Epidermal melanocyte (primary cell): Measurements from ENCODE around the gene CADPS2.

ENCODE experiments used
- DNase-seq: peaks from one replicate; pipeline ENCODE4 v3.0.0; 2011; ENCODE audit warnings: low spot score; ENCODE audit not compliant: insufficient read length

CADPS2 gene

DNA sequence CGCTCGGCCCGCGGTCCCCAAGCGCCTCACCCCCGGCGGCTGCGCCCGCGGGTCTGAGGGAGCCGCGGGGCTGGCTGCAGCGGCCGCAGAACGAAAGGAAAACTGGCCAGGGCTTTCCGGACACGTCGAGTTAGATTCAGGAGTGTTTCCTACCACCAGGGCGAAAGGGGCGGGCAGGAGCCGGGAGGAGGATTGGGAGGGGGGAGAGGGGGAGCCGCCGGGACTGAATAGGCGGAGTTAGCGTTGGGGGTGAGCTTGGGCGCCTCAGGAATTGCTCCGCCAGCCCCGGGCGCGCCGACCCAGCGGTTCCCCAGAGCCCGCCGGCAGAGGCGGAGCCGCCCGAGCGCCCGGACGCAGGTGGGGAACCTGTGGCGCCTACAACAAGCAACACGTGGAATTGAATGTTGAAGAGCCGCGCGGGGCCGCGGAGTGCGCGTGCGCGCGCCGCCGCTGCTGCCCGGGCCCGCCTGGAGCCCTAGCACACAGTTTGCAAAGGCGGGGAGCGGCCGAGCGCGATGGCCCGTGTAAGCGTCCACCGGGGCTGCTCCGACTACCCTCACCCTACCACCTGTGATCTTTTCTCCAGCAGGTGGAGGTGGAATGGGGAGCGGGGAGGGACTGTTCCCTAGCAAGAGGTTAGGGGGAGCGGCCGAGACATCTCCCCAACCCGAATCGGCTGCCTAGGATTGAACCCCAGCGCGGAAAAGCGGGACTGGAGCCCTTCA is at the start of gene CADPS2:
Gene CADPS2 (minus strand): TSS at position 104 of the 725 bp plus-strand sequence. CDS start 123 bp downstream, outside the sequence.
- peak; percentile 89 for DNase-seq

DNA sequence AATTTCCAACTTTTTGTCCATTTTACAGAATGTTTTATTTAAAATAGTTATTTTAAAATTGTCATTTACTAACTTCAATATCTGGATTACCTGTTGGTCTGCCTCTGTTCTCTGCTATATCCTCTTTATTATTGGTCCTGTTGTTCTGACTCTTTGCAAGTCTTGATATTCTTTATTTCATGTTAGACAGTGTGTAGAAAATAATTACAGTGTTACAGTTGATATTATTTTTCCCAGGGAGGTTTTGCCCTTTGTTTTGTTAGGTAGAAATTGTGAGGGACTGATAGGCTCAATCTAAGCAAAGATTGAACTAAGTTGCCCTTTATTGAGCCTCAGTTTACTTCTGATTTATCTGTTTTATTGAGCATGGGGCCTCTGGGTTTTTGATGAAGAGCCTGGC is 49.4 kb upstream of the CADPS2 start:
- DNase-seq = no peak

DNA sequence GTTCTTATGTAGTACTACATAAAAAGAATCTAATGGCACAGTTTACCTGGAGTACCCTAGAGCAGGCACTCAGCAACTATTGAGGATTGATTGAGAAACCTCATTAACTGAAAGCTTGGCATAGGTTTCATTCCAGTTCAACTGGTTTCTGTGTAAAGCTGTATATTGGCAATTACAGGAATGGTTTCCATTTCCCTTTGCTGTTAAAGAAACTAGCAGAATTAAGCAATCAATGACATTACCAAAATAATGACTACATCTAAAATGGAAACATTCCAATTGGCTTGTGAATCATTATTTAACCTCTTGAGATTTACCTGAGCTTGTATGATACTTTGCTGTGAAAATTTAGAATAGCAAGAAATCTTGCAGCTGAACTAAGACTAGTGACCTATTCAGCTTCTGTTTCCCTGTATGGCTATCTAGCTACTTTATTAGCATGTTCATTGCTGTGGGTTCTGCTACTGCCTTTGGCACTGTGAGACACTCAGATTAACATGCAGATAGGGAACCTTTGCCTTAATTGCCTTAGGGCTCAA is 33.5 kb upstream of the CADPS2 start:
- DNase-seq = no peak

DNA sequence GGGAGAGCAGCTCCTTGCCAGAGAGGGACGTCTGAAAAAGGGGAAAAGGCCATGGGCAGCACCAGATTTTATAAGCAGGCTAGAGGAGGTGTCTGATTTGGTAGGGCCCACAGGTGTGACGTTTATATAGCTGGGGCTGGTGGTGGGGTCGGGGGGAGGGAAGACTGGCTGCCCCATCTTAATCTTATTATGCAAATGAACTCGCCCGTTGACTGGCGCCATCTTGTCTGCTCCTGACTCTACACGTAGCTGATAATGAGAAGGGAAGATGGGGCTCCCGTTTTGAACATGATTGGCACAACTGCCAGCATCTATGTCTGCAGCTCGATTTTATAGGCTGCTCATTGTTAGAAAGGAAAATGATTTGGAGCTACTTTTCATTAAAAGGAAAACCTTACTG is 28.6 kb upstream of the CADPS2 start:
- no peak for DNase-seq

DNA sequence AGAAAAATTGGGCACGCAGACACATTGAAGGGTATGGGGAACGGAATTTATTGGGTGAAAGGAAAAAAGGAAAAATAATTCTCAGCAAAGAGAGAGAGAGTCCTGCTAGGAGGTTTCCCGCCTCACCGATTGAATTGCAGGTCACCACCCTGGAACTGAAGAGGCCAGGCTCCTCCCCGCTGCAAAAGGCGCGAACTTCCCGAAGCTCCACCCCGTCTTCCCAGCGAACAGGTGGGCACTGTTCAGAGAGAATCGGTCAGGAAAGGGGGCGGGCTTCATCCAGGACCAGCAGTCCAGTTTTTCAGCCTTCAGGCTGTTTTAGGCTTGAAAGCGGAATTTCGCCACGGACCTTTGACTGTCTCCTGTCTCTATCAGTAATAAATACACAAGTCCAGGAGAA is 27.3 kb upstream of the CADPS2 start:
- DNase-seq = no peak

DNA sequence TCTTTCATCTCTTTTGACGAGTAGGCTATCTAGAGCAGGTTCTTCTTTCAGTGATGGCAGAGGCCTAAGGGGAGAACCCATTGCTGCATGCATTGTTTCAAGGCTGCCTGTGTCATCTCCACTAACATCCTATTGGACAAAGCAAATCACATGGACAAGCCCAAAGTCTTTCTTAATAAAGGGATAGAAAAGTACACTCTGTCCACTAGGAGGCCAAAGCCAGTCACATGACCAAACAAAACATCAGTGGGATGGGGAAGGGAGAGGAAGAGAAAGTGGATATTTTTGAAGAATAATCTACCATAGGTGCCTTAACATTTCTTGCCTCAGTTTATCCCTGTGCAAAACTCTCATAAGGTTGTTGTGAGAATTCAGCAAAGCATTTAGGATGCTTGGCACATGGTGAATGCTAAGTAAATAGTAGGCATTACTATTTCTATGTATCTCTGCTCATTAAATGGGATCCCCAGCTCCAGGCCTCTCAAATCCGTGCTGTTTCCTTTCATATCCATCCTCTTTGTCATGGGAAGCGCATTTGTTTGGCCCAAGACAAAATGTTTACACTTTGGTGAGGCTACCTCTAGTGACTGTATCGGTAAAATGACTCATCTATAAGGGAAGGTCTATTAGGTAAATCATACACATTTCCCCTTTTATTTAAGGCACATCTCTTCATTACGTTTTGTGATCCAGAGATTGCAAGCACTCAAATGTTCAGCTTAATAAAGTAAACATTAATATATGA is 16.7 kb upstream of the CADPS2 start:
- DNase-seq = no peak

DNA sequence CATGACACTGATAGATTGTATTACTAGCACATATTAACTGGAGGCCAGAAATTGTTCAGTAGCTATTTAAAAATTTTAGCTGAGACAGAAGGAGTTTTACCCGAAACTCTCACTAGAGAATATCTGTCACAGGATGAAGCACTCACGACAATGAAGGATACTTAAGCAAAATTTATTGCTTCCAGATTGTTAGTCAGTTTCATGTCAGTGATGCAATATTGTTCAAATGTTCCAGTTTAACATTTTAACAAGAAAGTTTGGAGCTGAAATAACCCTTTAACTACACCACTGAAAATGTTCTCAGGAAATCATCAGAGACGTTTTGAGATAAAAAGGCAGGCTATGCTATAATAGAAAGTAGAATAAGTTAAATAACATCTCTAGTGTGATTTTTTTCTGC is 15.0 kb upstream of the CADPS2 start:
- DNase-seq = no peak

DNA sequence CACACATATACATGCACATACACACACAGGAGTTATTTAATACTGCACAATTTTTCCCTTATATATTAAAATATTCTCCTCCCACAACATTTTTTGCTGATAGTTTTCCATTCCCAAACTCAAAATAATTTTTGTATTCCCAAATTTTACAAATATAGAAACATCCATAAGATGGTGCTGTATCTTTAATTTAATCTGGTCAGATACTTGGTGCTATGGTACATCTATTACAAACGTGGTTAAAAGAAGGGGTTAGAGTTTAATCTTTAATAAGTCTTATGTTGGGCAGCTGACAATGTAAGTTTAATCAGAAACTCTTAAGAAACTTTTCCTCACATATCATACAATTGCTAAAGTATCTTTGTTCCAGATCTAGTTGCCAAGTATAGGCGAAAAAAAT is 10.2 kb upstream of the CADPS2 start:
- DNase-seq = no peak

DNA sequence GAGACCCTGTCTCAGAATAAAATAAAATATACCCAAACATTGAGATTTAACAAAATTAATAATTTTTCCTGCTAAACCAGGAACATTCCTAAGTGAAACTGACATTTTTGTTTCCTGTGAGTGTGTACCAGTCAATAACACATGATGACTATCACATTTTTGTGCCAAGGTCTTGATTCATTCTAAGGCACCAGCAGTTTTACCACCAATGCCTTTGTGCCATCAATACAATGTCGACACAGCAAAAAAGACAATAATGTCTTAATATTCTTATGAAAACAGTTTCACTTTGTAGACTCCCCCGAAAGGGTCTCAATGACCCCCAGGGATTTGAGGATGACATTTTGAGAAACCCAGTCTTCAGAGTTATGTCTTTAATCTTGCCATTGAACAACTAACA is 7.2 kb upstream of the CADPS2 start:
- DNase-seq = no peak

DNA sequence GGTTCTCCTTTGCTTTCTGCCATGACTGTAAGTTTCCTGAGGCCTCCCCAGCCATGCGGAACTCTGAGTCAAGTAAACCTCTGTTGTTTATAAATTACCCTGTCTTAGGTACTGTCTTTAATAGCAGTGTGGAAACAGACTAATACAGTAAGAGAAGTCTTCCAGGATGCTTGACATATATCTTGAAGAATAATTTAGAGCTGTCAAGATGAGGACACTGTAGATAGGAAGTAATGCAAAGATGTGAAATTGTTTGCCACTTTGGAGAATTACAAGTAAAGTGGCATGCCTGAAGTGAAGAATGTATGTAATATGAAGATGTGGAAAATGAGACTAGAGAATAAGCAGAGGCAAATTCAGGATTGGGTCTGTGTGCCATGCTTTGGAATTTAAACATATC is 2.9 kb upstream of the CADPS2 start:
- no peak for DNase-seq

DNA sequence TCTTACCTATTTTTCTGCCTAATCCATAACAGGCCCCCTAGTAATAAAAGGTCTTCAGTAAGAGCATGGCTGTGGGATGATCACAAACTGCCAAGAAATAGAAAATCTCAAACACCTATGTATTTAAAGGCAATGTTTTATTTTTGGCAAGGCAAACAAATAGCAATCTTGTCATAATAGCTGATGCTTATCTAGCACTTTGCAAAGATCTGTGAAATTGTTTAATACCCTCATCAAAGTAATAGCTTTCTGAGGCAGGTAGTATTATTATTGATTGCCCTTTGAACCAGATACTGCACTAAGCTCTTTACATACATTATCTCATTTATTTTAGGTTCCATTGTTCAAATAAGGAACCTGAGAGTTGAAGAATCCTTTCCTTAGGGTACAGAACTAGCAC is 1.6 kb upstream of the CADPS2 start:
- no peak for DNase-seq

DNA sequence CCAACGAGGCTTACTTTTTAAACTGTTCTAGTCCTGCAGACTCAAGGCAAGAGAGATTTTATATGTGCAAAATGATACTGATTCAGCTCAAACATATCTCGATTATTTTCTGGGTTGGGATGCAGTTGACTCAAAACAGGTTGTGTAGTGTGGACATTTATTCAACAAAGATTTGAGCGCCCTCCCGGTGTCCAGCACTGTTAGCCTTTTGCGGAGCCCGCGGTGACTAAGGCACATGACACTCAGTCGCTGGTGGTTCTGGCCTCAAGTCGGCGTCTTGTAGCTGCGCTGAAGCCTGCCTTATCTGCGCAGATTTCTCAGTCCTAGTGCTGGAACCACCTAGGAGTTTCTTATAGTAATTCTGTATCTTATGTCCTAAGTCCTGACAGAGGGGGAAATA is 938 bp upstream of the CADPS2 start:
- no peak for DNase-seq

DNA sequence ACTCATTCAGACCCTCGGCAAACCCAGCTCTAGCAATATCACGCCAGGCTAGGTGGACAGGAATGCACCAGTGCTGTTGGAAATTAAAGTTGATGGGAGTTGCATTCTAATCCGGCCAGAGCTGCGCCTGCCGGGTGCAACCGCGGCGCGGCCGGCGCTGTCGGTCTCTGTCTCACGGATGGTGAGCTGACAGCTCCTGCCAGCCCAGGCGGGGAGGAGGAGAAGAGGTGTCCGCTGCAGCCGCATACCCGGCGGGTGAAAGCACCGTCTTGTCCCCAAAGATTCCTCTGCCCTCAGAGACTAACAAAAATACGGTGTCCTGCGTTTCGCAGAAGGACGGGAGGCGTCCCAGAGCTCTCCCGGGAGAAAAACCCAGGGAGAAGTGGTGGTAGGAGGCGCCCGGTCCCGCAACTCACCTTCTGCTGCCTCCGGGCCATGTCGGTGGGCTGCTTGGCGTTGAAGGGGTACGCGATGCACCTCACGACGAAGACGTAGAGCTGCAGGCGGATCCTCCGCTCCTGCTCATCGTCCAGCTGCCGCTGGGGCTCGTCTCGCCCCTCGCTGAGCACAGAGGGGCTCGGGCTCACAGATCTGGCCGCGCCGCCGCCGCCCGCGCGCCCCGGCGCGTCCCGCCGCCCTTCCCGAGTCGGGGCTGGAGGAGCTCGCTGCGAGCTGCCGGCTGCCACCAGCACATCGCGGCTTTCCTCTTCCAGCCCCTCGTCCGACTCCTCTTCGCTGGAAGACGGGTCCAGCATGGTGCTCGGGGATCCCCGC is 490 bp downstream of the CADPS2 start:
- DNase-seq = no peak

DNA sequence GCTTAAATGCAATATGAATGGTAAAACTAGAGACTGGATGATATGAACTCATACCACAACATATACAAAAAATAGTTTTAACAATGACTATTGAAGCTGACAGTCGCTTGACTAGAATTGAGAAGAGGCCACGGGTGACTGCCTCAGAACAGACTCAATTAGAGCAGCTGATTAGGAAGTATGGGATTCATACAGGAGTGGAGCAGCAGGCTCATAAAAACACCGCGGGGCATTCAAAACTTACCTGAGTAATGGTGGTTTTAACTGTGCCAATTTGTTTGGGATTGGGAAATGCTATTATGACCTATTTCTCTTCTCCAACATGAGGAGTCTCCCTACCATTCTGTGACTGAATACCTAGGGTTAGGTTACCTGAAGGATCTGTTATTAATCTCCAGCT is 2.1 kb downstream of the CADPS2 start:
- DNase-seq = no peak

DNA sequence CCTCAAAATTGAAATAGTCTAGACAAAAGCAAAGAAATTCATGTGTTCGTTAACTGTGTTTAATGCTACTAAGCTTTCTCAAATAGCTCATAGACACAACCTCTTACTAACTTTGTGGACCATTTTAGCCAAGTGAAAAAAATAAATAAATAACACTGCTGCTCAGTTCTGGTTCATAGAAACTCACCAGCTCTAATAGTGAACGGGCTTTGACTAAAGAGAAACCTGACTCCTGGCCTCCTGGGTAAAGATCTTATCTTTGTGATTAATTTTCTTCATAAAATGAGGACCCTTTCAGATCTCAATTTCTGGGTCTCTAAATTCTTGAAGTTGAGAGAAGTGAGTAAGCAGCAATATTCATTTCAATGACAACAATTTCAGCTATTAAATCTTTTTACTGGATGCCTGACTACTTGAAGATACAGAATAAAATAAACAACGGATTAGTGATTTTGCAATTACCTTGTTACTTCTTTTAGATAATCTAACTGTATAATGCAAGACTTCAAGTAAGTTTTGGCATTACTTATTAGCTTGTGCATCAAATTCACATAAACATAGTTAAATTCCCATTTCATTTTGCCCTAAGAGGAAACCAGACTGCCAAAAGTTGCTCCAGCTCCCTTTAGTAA is 3.1 kb downstream of the CADPS2 start:
- no peak for DNase-seq

DNA sequence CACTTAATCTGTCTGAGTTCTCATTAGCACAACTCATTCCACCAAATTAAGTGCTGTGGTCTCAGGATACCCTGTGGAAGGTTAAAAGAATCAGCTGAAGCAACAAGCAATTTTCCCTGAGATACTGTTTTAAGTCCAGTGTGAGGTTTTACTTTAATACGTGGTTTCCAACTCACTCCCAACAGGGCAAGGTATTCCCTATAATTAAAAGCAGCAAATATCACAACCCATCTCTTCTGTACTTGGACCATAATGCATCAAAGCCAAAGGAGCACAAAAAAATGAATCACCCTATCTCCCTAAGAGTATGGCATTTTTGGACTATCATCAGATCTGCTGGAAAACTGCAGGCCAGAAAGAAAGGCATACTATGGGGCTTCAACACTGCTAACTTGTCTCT is 4.9 kb downstream of the CADPS2 start:
- no peak for DNase-seq

DNA sequence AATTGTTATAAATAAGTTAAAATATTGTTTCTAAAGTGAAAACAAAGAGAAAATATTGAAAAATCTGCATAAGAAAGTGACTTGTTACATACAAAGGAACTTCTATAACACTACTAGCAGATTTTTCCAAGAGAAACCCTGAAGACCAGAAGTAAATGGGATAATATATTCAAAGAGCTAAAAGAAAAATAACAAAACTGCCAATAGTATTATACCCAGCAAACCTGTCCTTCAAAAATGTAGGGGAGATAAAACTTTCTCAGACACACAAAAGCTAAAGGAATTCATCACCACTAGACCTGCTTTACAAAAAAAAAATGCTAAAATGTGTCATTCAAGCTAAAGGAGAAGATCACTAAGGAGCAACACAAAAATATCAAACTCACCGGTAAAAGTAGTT is 17.0 kb downstream of the CADPS2 start:
- DNase-seq = no peak

DNA sequence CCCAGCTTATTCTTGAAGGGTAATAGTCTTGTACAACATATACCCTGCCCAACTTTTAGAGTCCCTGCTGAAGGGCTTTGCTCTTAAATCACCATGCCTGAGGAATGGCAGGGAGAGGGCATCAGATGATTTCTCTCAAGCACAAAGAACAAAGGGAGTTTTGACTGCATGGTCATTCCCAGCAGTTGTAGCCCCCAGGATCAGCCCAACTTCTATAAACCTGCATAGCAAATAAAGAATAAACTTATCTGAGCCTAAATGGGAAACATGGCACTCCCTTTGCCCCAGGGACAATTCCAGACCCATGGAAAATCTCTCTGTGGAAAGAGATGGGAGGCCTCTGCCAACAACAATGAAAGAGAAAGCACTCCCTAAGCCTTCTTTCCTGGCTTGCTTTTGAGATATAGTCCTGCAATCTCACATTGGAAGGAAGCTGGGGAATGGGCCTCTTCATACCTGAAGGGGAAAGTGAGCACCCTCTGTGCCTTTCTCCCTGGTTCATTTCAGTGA is 18.7 kb downstream of the CADPS2 start:
- DNase-seq = no peak

DNA sequence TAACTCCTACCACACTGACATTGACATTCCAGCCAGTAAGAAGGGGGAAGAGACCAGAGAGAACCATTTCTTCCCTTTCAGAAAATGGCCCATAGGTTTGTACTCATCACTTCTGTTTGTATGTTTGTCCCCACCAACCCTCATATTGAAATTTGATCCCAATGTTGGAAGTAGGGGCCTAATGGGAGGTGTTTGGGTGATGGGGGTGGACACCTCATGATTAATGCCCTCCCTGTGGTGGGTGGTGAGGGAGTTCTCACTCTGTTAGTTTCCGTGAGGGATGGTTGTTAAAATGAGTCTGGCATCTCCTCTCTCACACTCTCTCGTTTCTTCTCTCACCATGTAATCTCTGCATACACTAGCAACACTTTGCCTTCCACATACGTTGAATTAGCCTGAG is 21.4 kb downstream of the CADPS2 start:
- no peak for DNase-seq

DNA sequence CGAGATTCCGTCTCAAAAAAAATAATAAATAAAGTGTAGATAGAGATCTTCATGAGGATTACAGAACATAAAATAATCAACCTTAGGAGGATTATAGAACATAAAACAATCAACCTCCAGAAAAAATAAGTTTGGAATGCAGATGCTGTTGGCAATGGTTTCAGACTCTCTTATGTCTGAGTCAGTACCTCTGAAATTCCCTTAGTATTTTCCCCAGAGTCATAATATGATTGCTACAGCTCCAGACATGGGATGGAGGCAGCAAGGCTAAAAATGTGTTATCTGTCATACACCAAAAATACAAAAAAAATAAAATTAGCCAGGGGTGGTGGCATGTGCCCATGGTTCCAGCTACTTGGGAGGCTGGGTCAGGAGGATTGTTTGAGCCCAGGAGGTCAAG is 22.2 kb downstream of the CADPS2 start:
- DNase-seq = no peak

DNA sequence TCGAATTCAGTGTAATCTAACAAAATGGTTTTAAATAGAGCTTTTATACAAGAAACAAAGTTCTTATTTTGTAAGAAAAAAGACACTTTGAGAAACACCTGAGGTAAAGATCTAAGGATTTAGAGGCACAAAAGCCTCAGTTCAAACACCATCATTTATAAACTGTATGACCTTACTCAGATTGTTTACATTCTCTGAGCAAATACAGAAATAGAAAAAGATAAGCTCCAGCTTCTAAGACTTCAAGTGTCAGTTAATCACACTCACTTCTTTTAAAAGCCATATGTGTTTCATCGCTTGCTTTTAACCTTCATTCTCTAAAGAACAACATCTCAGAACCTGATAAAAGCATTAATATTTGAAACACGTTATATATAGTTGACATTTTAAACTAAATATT is 27.9 kb downstream of the CADPS2 start:
- DNase-seq = no peak
